ENCODE results near the gene TANC1. TPM values are rescaled to one million over a fixed set of nuclear protein-coding genes. Genes with fewer than 3 reads are reported as not detected.
"Not testable (repeated sequence)": the region's sequence is repeated elsewhere in the genome, so short reads cannot be mapped to it uniquely, and the experiment has no call there.

TANC1 gene
- total and polyA plus RNA-seq, 4 experiments from 2014 or later = 0.35 to 0.79 (median 0.50) TPM; not detected in 1

GRCh38 chr2:159096302-159096855 lies 127.9 kb downstream of the TANC1 start:
- peaks cover 0 to 16% (median 12%) of the 10 kb centered on the region in 8 donors for H3K9me3 Mint-ChIP-seq
- H3K4me1 Mint-ChIP-seq = peaks cover 17 to 31% (median 24%) of the 10 kb centered on the region in 4 donors
- H3K27ac Mint-ChIP-seq = peak overlapping the region in 1 of 7 donors; percentile 64
- H3K27me3 Mint-ChIP-seq; H3K27me3 ChIP-seq (ENCODE audit: insufficient read depth, low read length); H3K4me3 Mint-ChIP-seq; DNase-seq; CTCF ChIA-PET (ENCODE audit: partially characterized antibody); H3K36me3 ChIP-seq (ENCODE audit: insufficient read depth, low read length); H3K9me3 ChIP-seq (ENCODE audit: control insufficient read depth in 1 of 2, low read length in 2 of 2); H3K27ac ChIP-seq (ENCODE audit: low read depth, low read length); H3K36me3 Mint-ChIP-seq; POLR2A ChIA-PET (ENCODE audit: partially characterized antibody); H3K4me3 ChIP-seq (ENCODE audit: low read length in 2 of 2): not testable (repeated sequence)
- peaks cover 34% of the 10 kb centered on the region for H3K4me1 ChIP-seq (ENCODE audit: insufficient read depth, low read length)
- intact Hi-C loops (cut with micrococcal nuclease) = loop anchor here (10.0 kb wide), 1 partner anchor 132 kb away; the partner anchor contains the start of gene TANC1

GRCh38 chr2:159096901-159097300 lies 128.5 kb downstream of the TANC1 start:
- ChIA-PET CTCF (ENCODE audit: partially characterized antibody) (no interaction called here), POLR2A (ENCODE audit: partially characterized antibody) (no interaction called here)
- intact Hi-C loops (cut with micrococcal nuclease) = loop anchor here (10.0 kb wide), 1 partner anchor 132 kb away; the partner anchor contains the start of gene TANC1
- Histone ChIP-seq H3K27me3 (ENCODE audit: insufficient read depth, low read length) (no peaks in the 10 kb centered on the region), H3K36me3 (ENCODE audit: insufficient read depth, low read length) (no peaks in the 10 kb centered on the region), H3K9me3 (ENCODE audit: control insufficient read depth in 1 of 2, low read length in 2 of 2) (no peaks in the 10 kb centered on the region), H3K4me1 (ENCODE audit: insufficient read depth, low read length) (peaks cover 28% of the 10 kb centered on the region), H3K27ac (ENCODE audit: low read depth, low read length) (no peak overlapping the region), H3K4me3 (ENCODE audit: low read length in 2 of 2) (no peak overlapping the region)
- no peak for DNase-seq
- Mint-ChIP-seq H3K4me3 (peak overlapping the region in 1 of 8 donors; percentile 17), H3K27me3 (no peaks in the 10 kb centered on the region), H3K9me3 (peaks cover 0 to 16% (median 12%) of the 10 kb centered on the region in 8 donors), H3K4me1 (peaks cover 14 to 26% (median 19%) of the 10 kb centered on the region in 4 donors), H3K36me3 (peaks cover 0 to 4% of the 10 kb centered on the region in 2 donors), H3K27ac (peak overlapping the region in 1 of 7 donors; percentile 47)

GRCh38 chr2:159098361-159098760 lies 129.9 kb downstream of the TANC1 start:
- Histone ChIP-seq H3K27ac (ENCODE audit: low read depth, low read length) (no peak overlapping the region), H3K4me3 (ENCODE audit: low read length in 2 of 2) (no peak overlapping the region), H3K4me1 (ENCODE audit: insufficient read depth, low read length) (peaks cover 14% of the 10 kb centered on the region), H3K9me3 (ENCODE audit: control insufficient read depth in 1 of 2, low read length in 2 of 2) (no peaks in the 10 kb centered on the region), H3K36me3 (ENCODE audit: insufficient read depth, low read length) (no peaks in the 10 kb centered on the region), H3K27me3 (ENCODE audit: insufficient read depth, low read length) (no peaks in the 10 kb centered on the region)
- Mint-ChIP-seq H3K27ac (no peak overlapping the region), H3K9me3 (peaks cover 0 to 16% (median 12%) of the 10 kb centered on the region in 8 donors), H3K4me3 (no peak overlapping the region), H3K4me1 (peaks cover 5 to 12% (median 7%) of the 10 kb centered on the region in 4 donors), H3K36me3 (peaks cover 0 to 4% of the 10 kb centered on the region in 2 donors), H3K27me3 (no peaks in the 10 kb centered on the region)
- DNase-seq = no peak
- POLR2A ChIA-PET (ENCODE audit: partially characterized antibody) = no interaction called here
- CTCF ChIA-PET (ENCODE audit: partially characterized antibody) = no interaction called here
- intact Hi-C loops (cut with micrococcal nuclease) = loop anchor here (10.0 kb wide), 1 partner anchor 134 kb away; the partner anchor contains the start of gene TANC1

- Mint-ChIP-seq H3K36me3 (peaks cover 0 to 4% of the 10 kb centered on the region in 2 donors), H3K4me3 (no peak overlapping the region), H3K27me3 (no peaks in the 10 kb centered on the region), H3K27ac (no peak overlapping the region), H3K9me3 (peaks cover 0 to 16% (median 12%) of the 10 kb centered on the region in 8 donors), H3K4me1 (peaks cover 2 to 6% (median 4%) of the 10 kb centered on the region in 4 donors)
- ChIA-PET CTCF (ENCODE audit: partially characterized antibody) (no interaction called here), POLR2A (ENCODE audit: partially characterized antibody) (no interaction called here)
- Histone ChIP-seq H3K27ac (ENCODE audit: low read depth, low read length) (no peak overlapping the region), H3K36me3 (ENCODE audit: insufficient read depth, low read length) (no peaks in the 10 kb centered on the region), H3K4me1 (ENCODE audit: insufficient read depth, low read length) (peaks cover 8% of the 10 kb centered on the region), H3K9me3 (ENCODE audit: control insufficient read depth in 1 of 2, low read length in 2 of 2) (no peaks in the 10 kb centered on the region), H3K4me3 (ENCODE audit: low read length in 2 of 2) (no peak overlapping the region), H3K27me3 (ENCODE audit: insufficient read depth, low read length) (no peaks in the 10 kb centered on the region)
- DNase-seq = no peak
- intact Hi-C loops (cut with micrococcal nuclease) = loop anchor here (10.0 kb wide), 1 partner anchor 134 kb away; the partner anchor contains the start of gene TANC1
Measured at GRCh38 chr2:159098921-159099411, 130.5 kb downstream of the TANC1 start.

GRCh38 chr2:159101755-159102489 lies 133.5 kb downstream of the TANC1 start:
- POLR2A ChIA-PET (ENCODE audit: partially characterized antibody) = no interaction called here

GRCh38 chr2:159103411-159103810 lies 135.0 kb downstream of the TANC1 start:
- no peaks in the 10 kb centered on the region for H3K36me3 Mint-ChIP-seq
- Histone ChIP-seq H3K4me1 (ENCODE audit: insufficient read depth, low read length) (peaks cover 4% of the 10 kb centered on the region), H3K27ac (ENCODE audit: low read depth, low read length) (no peak overlapping the region), H3K4me3 (ENCODE audit: low read length in 2 of 2) (no peak overlapping the region), H3K27me3 (ENCODE audit: insufficient read depth, low read length) (no peaks in the 10 kb centered on the region), H3K36me3 (ENCODE audit: insufficient read depth, low read length) (no peaks in the 10 kb centered on the region), H3K9me3 (ENCODE audit: control insufficient read depth in 1 of 2, low read length in 2 of 2) (no peaks in the 10 kb centered on the region)
- CTCF ChIA-PET (ENCODE audit: partially characterized antibody) = interaction anchor here (0.9 to 1.9 kb wide), 2 partner anchors 11 to 15 kb away, joined by 3 to 5 read pairs; no protein-coding TSS in a partner anchor
- no peaks in the 10 kb centered on the region for H3K4me1 Mint-ChIP-seq
- no peaks in the 10 kb centered on the region for H3K9me3 Mint-ChIP-seq
- POLR2A ChIA-PET (ENCODE audit: partially characterized antibody) = no interaction called here
- no peak overlapping the region for H3K4me3 Mint-ChIP-seq
- H3K27me3 Mint-ChIP-seq = peaks cover 0 to 6% of the 10 kb centered on the region in 2 donors
- no peak overlapping the region for H3K27ac Mint-ChIP-seq
- DNase-seq = no peak
- intact Hi-C loops (cut with micrococcal nuclease) = no loop called here

More at GRCh38 chr2:159101755-159102489, 133.5 kb downstream of the TANC1 start:
- Mint-ChIP-seq H3K27ac (no peak overlapping the region), H3K4me3 (no peak overlapping the region), H3K27me3 (no peaks in the 10 kb centered on the region), H3K4me1 (no peaks in the 10 kb centered on the region), H3K36me3 (no peaks in the 10 kb centered on the region), H3K9me3 (peaks cover 0 to 3% (median 1%) of the 10 kb centered on the region in 8 donors)
- Histone ChIP-seq H3K27me3 (ENCODE audit: insufficient read depth, low read length) (no peaks in the 10 kb centered on the region), H3K36me3 (ENCODE audit: insufficient read depth, low read length) (no peaks in the 10 kb centered on the region), H3K9me3 (ENCODE audit: control insufficient read depth in 1 of 2, low read length in 2 of 2) (no peaks in the 10 kb centered on the region), H3K4me1 (ENCODE audit: insufficient read depth, low read length) (peaks cover 4% of the 10 kb centered on the region), H3K4me3 (ENCODE audit: low read length in 2 of 2) (no peak overlapping the region), H3K27ac (ENCODE audit: low read depth, low read length) (no peak overlapping the region)
- no peak for DNase-seq
- CTCF ChIA-PET (ENCODE audit: partially characterized antibody) = interaction anchor here (1.3 kb wide), 1 partner anchor 17 kb away, joined by 3 read pairs; no protein-coding TSS in a partner anchor
- intact Hi-C loops (cut with micrococcal nuclease) = no loop called here

- no peaks in the 10 kb centered on the region for H3K27me3 ChIP-seq (ENCODE audit: insufficient read depth, low read length)
- no peak overlapping the region for H3K27ac ChIP-seq (ENCODE audit: low read depth, low read length)
- peaks cover 3 to 8% of the 10 kb centered on the region in 2 donors for H3K27me3 Mint-ChIP-seq
- no peak for DNase-seq
- H3K4me1 ChIP-seq (ENCODE audit: insufficient read depth, low read length) = no peaks in the 10 kb centered on the region
- H3K9me3 ChIP-seq (ENCODE audit: control insufficient read depth in 1 of 2, low read length in 2 of 2) = no peaks in the 10 kb centered on the region
- ChIA-PET CTCF (ENCODE audit: partially characterized antibody) (interaction anchor here (1.3 kb wide), 1 partner anchor 13 kb away, joined by 3 read pairs; no protein-coding TSS in a partner anchor), POLR2A (ENCODE audit: partially characterized antibody) (no interaction called here)
- no peak overlapping the region for H3K27ac Mint-ChIP-seq
- H3K4me3 Mint-ChIP-seq = no peak overlapping the region
- intact Hi-C loops (cut with micrococcal nuclease) = no loop called here
- H3K9me3 Mint-ChIP-seq = no peaks in the 10 kb centered on the region
- no peaks in the 10 kb centered on the region for H3K4me1 Mint-ChIP-seq
- no peaks in the 10 kb centered on the region for H3K36me3 ChIP-seq (ENCODE audit: insufficient read depth, low read length)
- H3K4me3 ChIP-seq (ENCODE audit: low read length in 2 of 2) = no peak overlapping the region
- H3K36me3 Mint-ChIP-seq = no peaks in the 10 kb centered on the region
Measured at GRCh38 chr2:159106109-159106508, 137.7 kb downstream of the TANC1 start.

Data from CD4-positive, alpha-beta memory T cell (primary cell).